ENCODE measurements around the gene HECTD3. TPM values are rescaled to one million over a fixed set of nuclear protein-coding genes. Genes with fewer than 3 reads are reported as not detected.

Gene HECTD3
- total and polyA plus RNA-seq, 2 of the 4 experiments (the other 2 are of a cell fraction) = 12.2 to 39.5 TPM

Other genes with a start within 250 kb of the HECTD3 start
- 1,837 and 2,171 TPM in 2 replicates for gene RPS8, start 235.8 kb downstream of the HECTD3 start, total RNA-seq (2012; rRNA removed)
- 2,128 and 2,255 TPM in 2 replicates for gene RPS8, start 235.8 kb downstream of the HECTD3 start, polyA plus RNA-seq (2012; rRNA removed)
- not detected in 2 replicates for gene BEST4, start 223.2 kb downstream of the HECTD3 start, total RNA-seq (2012; rRNA removed)
- 0.07 and 0.16 TPM in 2 replicates for gene BEST4, start 223.2 kb downstream of the HECTD3 start, polyA plus RNA-seq (2012; rRNA removed)
- gene PLK3, start 210.9 kb downstream of the HECTD3 start, total RNA-seq (2012; rRNA removed) = 15.3 and 15.8 TPM in 2 replicates
- 51.6 and 52.5 TPM in 2 replicates for gene PLK3, start 210.9 kb downstream of the HECTD3 start, polyA plus RNA-seq (2012; rRNA removed)
- gene DYNLT4, start 204.0 kb downstream of the HECTD3 start, total RNA-seq (2012; rRNA removed) = 0.56 TPM in 1 of 2 replicates, not detected in the other
- gene DYNLT4, start 204.0 kb downstream of the HECTD3 start, polyA plus RNA-seq (2012; rRNA removed) = not detected in 2 replicates
- 0.56 and 0.90 TPM in 2 replicates for gene BTBD19, start 202.8 kb downstream of the HECTD3 start, total RNA-seq (2012; rRNA removed)
- gene BTBD19, start 202.8 kb downstream of the HECTD3 start, polyA plus RNA-seq (2012; rRNA removed) = 16.0 and 17.2 TPM in 2 replicates
- gene PTCH2, start 168.1 kb downstream of the HECTD3 start, total RNA-seq (2012; rRNA removed) = under 0.01 TPM in 2 replicates
- gene PTCH2, start 168.1 kb downstream of the HECTD3 start, polyA plus RNA-seq (2012; rRNA removed) = 0.56 and 0.66 TPM in 2 replicates
- 63.3 and 77.8 TPM in 2 replicates for gene EIF2B3, start 24.7 kb downstream of the HECTD3 start, total RNA-seq (2012; rRNA removed)
- 33.7 and 36.6 TPM in 2 replicates for gene EIF2B3, start 24.7 kb downstream of the HECTD3 start, polyA plus RNA-seq (2012; rRNA removed)
- gene UROD, start 930 bp upstream of the HECTD3 start, total RNA-seq (2012; rRNA removed) = 165 and 220 TPM in 2 replicates
- 224 and 247 TPM in 2 replicates for gene UROD, start 930 bp upstream of the HECTD3 start, polyA plus RNA-seq (2012; rRNA removed)
- under 0.01 TPM in 2 replicates for gene ZSWIM5, start 195.3 kb upstream of the HECTD3 start, total RNA-seq (2012; rRNA removed)
- gene ZSWIM5, start 195.3 kb upstream of the HECTD3 start, polyA plus RNA-seq (2012; rRNA removed) = 0.03 TPM in 2 replicates

Measured in IMR-90 (cell line).